Superior temporal gyrus (tissue), 1 donor: ENCODE results near the gene CSE1L.
"Not testable (repeated sequence)": the region's sequence is repeated elsewhere in the genome, so short reads cannot be mapped to it uniquely, and the experiment has no call there.

Source experiments
- DNase-seq: peaks from one replicate; pipeline ENCODE4 v3.0.0-alpha.2; 2016; ENCODE audit errors: extremely low spot score

CSE1L gene

GRCh38 chr20:49123982-49124381 is 77.9 kb downstream of the CSE1L start:
- no peak for DNase-seq

- peak; percentile 95 for DNase-seq
Observed at GRCh38 chr20:49132995-49133478, 86.9 kb downstream of the CSE1L start.

GRCh38 chr20:49133571-49133970 is 87.5 kb downstream of the CSE1L start:
- DNase-seq: no peak

- DNase-seq: not testable (repeated sequence)
Observed at GRCh38 chr20:49134797-49135196, 88.7 kb downstream of the CSE1L start.

- DNase-seq: no peak
Observed at GRCh38 chr20:49136817-49137571, 90.9 kb downstream of the CSE1L start.

- no peak for DNase-seq
Observed at GRCh38 chr20:49138431-49138830, 92.3 kb downstream of the CSE1L start.

GRCh38 chr20:49140411-49140810 is 94.3 kb downstream of the CSE1L start:
- DNase-seq: no peak

- DNase-seq: no peak
Observed at GRCh38 chr20:49140834-49141233, 94.7 kb downstream of the CSE1L start.
